Measurements from ENCODE around the gene TEAD3.

TEAD3 gene

GRCh38 chr6:35490821-35491557, 5.9 kb downstream of the TEAD3 start:
- DNase-seq = no peak

- DNase-seq = no peak
These were observed 6.7 kb downstream of the TEAD3 start for GRCh38 chr6:35489995-35490791.

GRCh38 chr6:35489066-35489465, 7.8 kb downstream of the TEAD3 start:
- no peak for DNase-seq

GRCh38 chr6:35488517-35488862, 8.4 kb downstream of the TEAD3 start:
- DNase-seq = no peak

- no peak for DNase-seq
These were observed 9.0 kb downstream of the TEAD3 start for GRCh38 chr6:35487658-35488516.

GRCh38 chr6:35486005-35486925, 10.6 kb downstream of the TEAD3 start:
- no peak for DNase-seq

GRCh38 chr6:35485402-35485877, 11.4 kb downstream of the TEAD3 start:
- DNase-seq = no peak

- DNase-seq = no peak
These were observed 11.9 kb downstream of the TEAD3 start for GRCh38 chr6:35484921-35485392.

- no peak for DNase-seq
These were observed 12.8 kb downstream of the TEAD3 start for GRCh38 chr6:35483893-35484645.

- DNase-seq = no peak
These were observed 13.4 kb downstream of the TEAD3 start for GRCh38 chr6:35483490-35483889.

- DNase-seq = no peak
These were observed 13.8 kb downstream of the TEAD3 start for GRCh38 chr6:35483062-35483461.

GRCh38 chr6:35481226-35481625, 15.7 kb downstream of the TEAD3 start:
- no peak for DNase-seq

GRCh38 chr6:35480176-35480575, 16.7 kb downstream of the TEAD3 start:
- DNase-seq = no peak

- DNase-seq = no peak
These were observed 18.6 kb downstream of the TEAD3 start for GRCh38 chr6:35478259-35478658.

- no peak for DNase-seq
These were observed 19.2 kb downstream of the TEAD3 start for GRCh38 chr6:35477551-35478179.

GRCh38 chr6:35477028-35477427, 19.9 kb downstream of the TEAD3 start:
- no peak for DNase-seq

- DNase-seq = no peak
These were observed 20.9 kb downstream of the TEAD3 start for GRCh38 chr6:35476004-35476403.

GRCh38 chr6:35475573-35475972, 21.3 kb downstream of the TEAD3 start:
- DNase-seq = no peak

- DNase-seq = no peak
These were observed 21.8 kb downstream of the TEAD3 start for GRCh38 chr6:35474942-35475570.

Data from activated CD4-positive, alpha-beta T cell treated with anti-CD3 and anti-CD28 coated beads for 4 hours (primary cell).